Measurements from ENCODE around the gene DENND1A. TPM values are rescaled to one million over a fixed set of nuclear protein-coding genes. Genes with fewer than 3 reads are reported as not detected.

DENND1A gene
- total RNA-seq, 2 experiments from 2014 or later = 21.9 to 23.3 TPM

DNA sequence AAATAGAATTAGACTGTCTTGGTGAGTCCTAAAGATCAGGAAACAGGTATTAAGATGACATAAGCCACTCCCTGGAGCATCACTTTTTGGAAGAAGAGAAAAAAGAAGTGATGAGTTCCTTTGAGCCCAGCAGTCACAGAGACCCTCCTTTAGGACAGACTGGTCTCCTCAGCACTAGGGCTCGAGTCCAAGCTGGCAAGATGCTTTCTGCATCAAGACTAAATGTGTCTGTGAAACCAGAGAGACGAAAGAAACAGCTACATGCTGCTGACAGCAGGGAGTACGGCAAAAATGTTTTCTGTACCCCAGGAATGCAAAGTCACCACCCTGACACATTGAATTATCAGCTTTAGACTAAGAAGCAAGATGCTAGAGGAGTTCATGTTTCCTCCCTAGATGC, 389.5 kb downstream of the DENND1A start:
- H3K4me3 Mint-ChIP-seq = no peak overlapping the region
- H3K27ac Mint-ChIP-seq = no peak overlapping the region
- H3K4me1 Mint-ChIP-seq (ENCODE audit: low read depth) = peaks cover 7% of the 10 kb centered on the region
- ATAC-seq (no peak), DNase-seq (no peak)
- ChIA-PET CTCF (interaction anchor here (1.4 to 3.8 kb wide), 3 partner anchors 12 to 500 kb away, joined by 3 to 19 read pairs (median 3); no protein-coding TSS in a partner anchor), POLR2A (interaction anchor here (1.1 kb wide), 1 partner anchor 22 kb away, joined by 3 read pairs; no protein-coding TSS in a partner anchor)
- peaks cover 5% of the 10 kb centered on the region for H3K36me3 Mint-ChIP-seq (ENCODE audit: low read depth)
- H3K27me3 Mint-ChIP-seq = no peaks in the 10 kb centered on the region
- no peaks in the 10 kb centered on the region for H3K9me3 Mint-ChIP-seq
- intact Hi-C loops (cut with micrococcal nuclease) = loop anchor here (10.0 kb wide), 1 partner anchor 464 kb away; no protein-coding TSS in a partner anchor
- TF ChIP-seq, protein P1, sequence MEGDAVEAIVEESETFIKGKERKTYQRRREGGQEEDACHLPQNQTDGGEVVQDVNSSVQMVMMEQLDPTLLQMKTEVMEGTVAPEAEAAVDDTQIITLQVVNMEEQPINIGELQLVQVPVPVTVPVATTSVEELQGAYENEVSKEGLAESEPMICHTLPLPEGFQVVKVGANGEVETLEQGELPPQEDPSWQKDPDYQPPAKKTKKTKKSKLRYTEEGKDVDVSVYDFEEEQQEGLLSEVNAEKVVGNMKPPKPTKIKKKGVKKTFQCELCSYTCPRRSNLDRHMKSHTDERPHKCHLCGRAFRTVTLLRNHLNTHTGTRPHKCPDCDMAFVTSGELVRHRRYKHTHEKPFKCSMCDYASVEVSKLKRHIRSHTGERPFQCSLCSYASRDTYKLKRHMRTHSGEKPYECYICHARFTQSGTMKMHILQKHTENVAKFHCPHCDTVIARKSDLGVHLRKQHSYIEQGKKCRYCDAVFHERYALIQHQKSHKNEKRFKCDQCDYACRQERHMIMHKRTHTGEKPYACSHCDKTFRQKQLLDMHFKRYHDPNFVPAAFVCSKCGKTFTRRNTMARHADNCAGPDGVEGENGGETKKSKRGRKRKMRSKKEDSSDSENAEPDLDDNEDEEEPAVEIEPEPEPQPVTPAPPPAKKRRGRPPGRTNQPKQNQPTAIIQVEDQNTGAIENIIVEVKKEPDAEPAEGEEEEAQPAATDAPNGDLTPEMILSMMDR (IDR thresholded peaks at IDR 0.05) = no peak

DNA sequence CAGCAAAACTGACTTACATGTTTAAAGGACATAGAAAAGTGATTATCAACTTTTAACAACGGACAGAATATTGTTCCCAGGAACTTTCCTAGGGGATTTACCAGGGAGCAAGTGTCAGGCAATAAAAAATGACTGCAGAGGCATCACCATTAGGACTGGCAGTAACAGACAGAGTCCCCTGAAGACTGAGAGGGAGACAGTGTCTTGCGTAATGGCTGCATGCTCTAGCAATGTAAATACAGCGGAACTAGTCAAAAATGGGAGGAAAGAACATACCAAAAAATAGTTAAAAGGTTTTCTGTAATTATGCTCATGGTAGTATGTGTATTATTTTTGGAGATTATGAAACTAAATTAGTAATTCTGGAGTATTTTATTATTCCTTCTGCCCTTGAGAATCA, 392.1 kb downstream of the DENND1A start:
- DNase-seq (no peak), ATAC-seq (no peak)
- no peak overlapping the region for H3K27ac Mint-ChIP-seq
- peaks cover 7% of the 10 kb centered on the region for H3K4me1 Mint-ChIP-seq (ENCODE audit: low read depth)
- intact Hi-C loops (cut with micrococcal nuclease) = no loop called here
- H3K4me3 Mint-ChIP-seq = no peak overlapping the region
- POLR2A ChIA-PET = no interaction called here
- H3K36me3 Mint-ChIP-seq (ENCODE audit: low read depth) = peaks cover 19% of the 10 kb centered on the region
- H3K9me3 Mint-ChIP-seq = peaks cover 2% of the 10 kb centered on the region
- TF ChIP-seq, protein P1 (IDR thresholded peaks at IDR 0.05) = no peak
- no peaks in the 10 kb centered on the region for H3K27me3 Mint-ChIP-seq
- CTCF ChIA-PET = no interaction called here

DNA sequence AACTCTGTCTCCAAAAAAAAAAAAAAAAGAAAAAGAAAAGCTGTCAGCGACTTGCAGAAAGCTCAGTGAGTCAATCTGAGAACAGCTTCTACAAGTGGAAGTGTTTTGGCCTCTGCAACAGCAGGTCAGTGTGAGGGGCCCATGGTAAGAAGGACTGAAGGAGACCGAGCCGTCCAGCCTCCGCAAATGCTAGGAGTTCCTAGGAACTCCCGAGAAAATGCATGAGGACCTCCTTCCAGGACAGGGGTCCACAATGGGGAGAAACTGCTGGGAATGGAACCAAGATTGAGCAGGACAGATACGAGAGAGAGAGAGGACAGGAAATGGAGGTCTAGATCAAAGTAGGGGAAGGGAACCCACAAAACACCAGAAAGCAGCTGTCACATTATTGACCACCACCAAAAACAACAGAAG, 393.5 kb downstream of the DENND1A start:
- POLR2A ChIA-PET = no interaction called here
- no peak for DNase-seq
- ATAC-seq = no peak
- Mint-ChIP-seq H3K36me3 (ENCODE audit: low read depth) (peaks cover 23% of the 10 kb centered on the region), H3K4me1 (ENCODE audit: low read depth) (peaks cover 7% of the 10 kb centered on the region), H3K27me3 (no peaks in the 10 kb centered on the region), H3K27ac (no peak overlapping the region), H3K4me3 (no peak overlapping the region), H3K9me3 (peaks cover 2% of the 10 kb centered on the region)
- CTCF ChIA-PET = no interaction called here
- intact Hi-C loops (cut with micrococcal nuclease) = no loop called here
- TF ChIP-seq, protein P1 (IDR thresholded peaks at IDR 0.05) = no peak

DNA sequence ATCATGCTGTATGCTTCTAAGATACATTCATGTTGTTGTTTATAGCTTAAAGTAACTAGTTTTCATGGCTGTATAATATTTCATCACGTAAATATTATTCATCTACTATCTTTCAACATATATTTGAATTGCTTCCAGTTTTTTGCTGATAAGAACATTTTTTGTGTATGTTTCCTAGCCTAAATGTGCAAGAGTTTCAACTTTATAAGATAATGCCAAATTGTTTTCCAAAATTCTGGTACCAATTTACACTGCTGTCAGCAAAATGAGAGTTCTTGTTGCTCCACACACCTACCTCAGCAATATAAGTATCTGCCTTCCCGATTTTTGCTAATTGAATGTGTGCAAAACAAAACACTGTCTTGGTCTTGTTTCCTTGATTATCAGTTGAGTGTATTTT, 395.6 kb downstream of the DENND1A start:
- CTCF ChIA-PET = no interaction called here
- H3K9me3 Mint-ChIP-seq = peaks cover 10% of the 10 kb centered on the region
- TF ChIP-seq, protein P1 (IDR thresholded peaks at IDR 0.05) = no peak

DNA sequence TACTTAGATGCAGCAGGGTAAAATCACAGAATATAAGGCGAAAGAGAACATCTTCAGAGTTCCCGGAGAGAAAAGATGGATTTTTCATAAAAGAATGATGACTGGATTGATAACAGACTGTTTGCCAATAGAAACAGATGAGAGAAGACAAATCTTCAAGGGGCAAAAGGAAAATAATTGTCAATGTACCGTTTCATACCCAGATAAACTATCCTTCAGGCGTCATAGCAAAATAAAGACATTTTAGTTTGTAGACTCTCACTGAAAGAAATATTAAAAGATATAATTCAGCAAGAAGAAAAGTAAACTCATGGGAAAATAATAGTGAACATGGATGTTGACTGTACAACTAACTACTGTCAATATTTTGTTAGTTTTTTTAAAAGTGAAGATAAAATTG, 399.7 kb downstream of the DENND1A start:
- Mint-ChIP-seq H3K4me3 (no peak overlapping the region), H3K36me3 (ENCODE audit: low read depth) (peaks cover 24% of the 10 kb centered on the region), H3K4me1 (ENCODE audit: low read depth) (no peaks in the 10 kb centered on the region), H3K27ac (no peak overlapping the region), H3K27me3 (no peaks in the 10 kb centered on the region), H3K9me3 (peaks cover 10% of the 10 kb centered on the region)
- POLR2A ChIA-PET = no interaction called here
- ATAC-seq (no peak), DNase-seq (no peak)
- intact Hi-C loops (cut with micrococcal nuclease) = no loop called here
- CTCF ChIA-PET = no interaction called here
- TF ChIP-seq, protein P1 (IDR thresholded peaks at IDR 0.05) = no peak

More for the DNA sequence above, 395.6 kb downstream of the DENND1A start:
- no peak overlapping the region for H3K4me3 Mint-ChIP-seq
- no peak for DNase-seq
- H3K36me3 Mint-ChIP-seq (ENCODE audit: low read depth) = peaks cover 29% of the 10 kb centered on the region
- no peaks in the 10 kb centered on the region for H3K27me3 Mint-ChIP-seq
- no peak for ATAC-seq
- POLR2A ChIA-PET = no interaction called here
- no peak overlapping the region for H3K27ac Mint-ChIP-seq
- intact Hi-C loops (cut with micrococcal nuclease) = no loop called here
- peaks cover 7% of the 10 kb centered on the region for H3K4me1 Mint-ChIP-seq (ENCODE audit: low read depth)

All from activated CD8-positive, alpha-beta T cell treated with anti-CD3 and anti-CD28 coated beads for 36 hours (primary cell).